GM23338 (cell line): ENCODE data around the gene DOCK2. TPM values are rescaled to one million over a fixed set of nuclear protein-coding genes. Genes with fewer than 3 reads are reported as not detected.

Experiments used
- ATAC-seq: fragments of 200-7000 bp; cut with Tn5 transposase; 3 replicates; pipeline ENCODE4 v1.9.1; 2020
- DNase-seq: peaks from one replicate; pipeline ENCODE4 v3.0.0-alpha.2; 2015; ENCODE audit warnings: low spot score
- H2AFZ ChIP-seq: fragments of 200-600 bp; sonication (generic); 2 replicates; pipeline ENCODE4 v1.8.0; 2016; ENCODE audit warnings: antibody characterized with exemption, mild to moderate bottlenecking, moderate library complexity
- H3F3A ChIP-seq: fragments of 200-600 bp; sonication (generic); replicated peaks from 2 replicates; pipeline ENCODE4 v1.8.0; 2017; ENCODE audit warnings: antibody characterized with exemption, mixed run types, low read depth
- H3K27ac ChIP-seq: fragments of 200-600 bp; sonication (generic); 2 replicates; pipeline ENCODE4 v1.6.1; 2016; ENCODE audit warnings: low read depth
- H3K27me3 ChIP-seq: fragments of 200-600 bp; sonication (generic); 2 replicates; pipeline ENCODE4 v1.8.0; 2016; ENCODE audit warnings: mild to moderate bottlenecking, mixed run types, moderate library complexity; ENCODE audit not compliant: insufficient read depth
- H3K36me3 ChIP-seq: fragments of 200-600 bp; sonication (generic); 2 replicates; pipeline ENCODE4 v1.8.0; 2016; ENCODE audit warnings: mild to moderate bottlenecking; ENCODE audit not compliant: insufficient read depth
- H3K4me1 ChIP-seq: fragments of 200-600 bp; sonication (generic); 2 replicates; pipeline ENCODE4 v1.8.0; 2016; ENCODE audit warnings: mild to moderate bottlenecking, moderate library complexity; ENCODE audit not compliant: insufficient read depth
- H3K4me2 ChIP-seq: fragments of 200-600 bp; sonication (generic); 2 replicates; pipeline ENCODE4 v1.7.1; 2017; ENCODE audit warnings: mixed run types
- H3K4me3 ChIP-seq: fragments of 200-600 bp; sonication (generic); 2 replicates; pipeline ENCODE4 v1.6.1; 2016; ENCODE audit warnings: mixed run types
- H3K79me2 ChIP-seq: fragments of 200-600 bp; sonication (generic); replicated peaks from 2 replicates; pipeline ENCODE4 v1.8.0; 2017; ENCODE audit warnings: mild to moderate bottlenecking; ENCODE audit not compliant: insufficient read depth
- H3K9me2 ChIP-seq: fragments of 200-600 bp; sonication (generic); 2 replicates; pipeline ENCODE4 v1.8.0; 2017; ENCODE audit not compliant: insufficient read depth
- H4K20me1 ChIP-seq: fragments of 200-600 bp; sonication (generic); replicated peaks from 2 replicates; pipeline ENCODE4 v1.8.0; 2017; ENCODE audit warnings: mild to moderate bottlenecking; ENCODE audit not compliant: insufficient read depth
- H3K27ac Mint-ChIP-seq: 2 replicates; pipeline ENCODE4 v1.8.0; 2020; ENCODE audit warnings: inconsistent platforms, mild to moderate bottlenecking, moderate library complexity, mixed read lengths
- H3K27me3 Mint-ChIP-seq: 3 replicates; pipeline ENCODE4 v1.8.0; 2022; ENCODE audit warnings: low read depth, mild to moderate bottlenecking, moderate library complexity, mixed read lengths, inconsistent platforms; ENCODE audit not compliant: insufficient read depth, poor library complexity
- H3K36me3 Mint-ChIP-seq: 3 replicates; pipeline ENCODE4 v1.8.0; 2021; ENCODE audit warnings: low read depth, mild to moderate bottlenecking, inconsistent platforms, moderate library complexity, mixed read lengths
- H3K4me1 Mint-ChIP-seq: 3 replicates; pipeline ENCODE4 v1.8.0; 2020; ENCODE audit warnings: mild to moderate bottlenecking, inconsistent platforms, mixed read lengths
- H3K4me3 Mint-ChIP-seq: 3 replicates; pipeline ENCODE4 v1.8.0; 2021; ENCODE audit warnings: moderate library complexity, mild to moderate bottlenecking, inconsistent platforms, mixed read lengths
- H3K9me3 Mint-ChIP-seq: 3 replicates; pipeline ENCODE4 v1.8.0; 2020; ENCODE audit warnings: moderate library complexity, mild to moderate bottlenecking, inconsistent platforms, mixed read lengths
- CREB1 ChIP-seq: fragments of 250-450 bp; sonication (Bioruptor Pico); IDR thresholded peaks from 2 replicates; pipeline ENCODE4 v1.5.0; 2020; ENCODE audit warnings: low read depth, mild to moderate bottlenecking, moderate library complexity
- EZH2 ChIP-seq: fragments of 200-600 bp; sonication (generic); IDR thresholded peaks from one replicate; pipeline ENCODE4 v1.8.0; 2017; ENCODE audit warnings: antibody characterized with exemption, mild to moderate bottlenecking, low read depth; ENCODE audit not compliant: unreplicated experiment
- EZH2phosphoT487 ChIP-seq: fragments of 200-600 bp; sonication (generic); IDR thresholded peaks from one replicate; pipeline ENCODE4 v1.8.1; 2018; ENCODE audit warnings: antibody characterized with exemption; ENCODE audit not compliant: unreplicated experiment
- JUNB ChIP-seq: IDR thresholded peaks from one replicate; pipeline ENCODE4 v1.6.1; 2016; ENCODE audit warnings: antibody characterized with exemption; ENCODE audit not compliant: unreplicated experiment
- NANOG ChIP-seq: IDR thresholded peaks from 2 replicates; pipeline ENCODE4 v1.6.1; 2016; ENCODE audit warnings: antibody characterized with exemption, borderline replicate concordance
- POLR2AphosphoS5 ChIP-seq: IDR thresholded peaks from 2 replicates; pipeline ENCODE4 v1.6.1; 2016; ENCODE audit warnings: antibody characterized with exemption, low read depth
- STAT1 ChIP-seq: IDR thresholded peaks from one replicate; pipeline ENCODE4 v1.6.1; 2016; ENCODE audit warnings: antibody characterized with exemption; ENCODE audit not compliant: unreplicated experiment
- ZNF114 ChIP-seq: fragments of 250-450 bp; sonication (Bioruptor Pico); IDR thresholded peaks from 2 replicates; pipeline ENCODE4 v1.5.0; 2020; ENCODE audit warnings: mild to moderate bottlenecking, moderate library complexity
- polyA plus RNA-seq: library from polyadenylated mRNA; unstranded; fragments of >200 nt; fragmentation: Nextera tagmentation; extraction: Ambion mirVana; gene quantifications from 2 replicates; pipeline ENCODE4 v1.2.1, GENCODE V29; 2016
- total RNA-seq: library from RNA; depleted of rRNA; stranded (reverse); fragments of >200 nt; shearing (Covaris generic); gene quantifications from 2 replicates; pipeline ENCODE4 v1.2.3, GENCODE V29; 2014
- TF ChIP-seq, protein P1 (sequence below): fragments of 250-450 bp; sonication (Bioruptor Pico); IDR thresholded peaks from 2 replicates; pipeline ENCODE4 v1.5.0; 2020; ENCODE audit warnings: mild to moderate bottlenecking, moderate library complexity
- TF ChIP-seq, protein P2 (sequence below): IDR thresholded peaks from 2 replicates; pipeline ENCODE4 v1.6.1; 2016; ENCODE audit warnings: antibody characterized with exemption
- TF ChIP-seq, protein P3 (sequence below), 2 experiments: fragments of 200-600 bp in 1 of 2; sonication (generic) in 1 of 2; conservative IDR thresholded peaks; 2 replicates each; pipeline versions ENCODE4 v1.5.1 to v1.6.1; 2016 to 2017; ENCODE audit warnings: antibody characterized with exemption in 2 of 2, low read depth in 2 of 2, mild to moderate bottlenecking in 2 of 2, moderate library complexity in 1 of 2
- TF ChIP-seq, protein P4 (sequence below): IDR thresholded peaks from one replicate; pipeline ENCODE4 v1.6.1; 2018; ENCODE audit warnings: antibody characterized with exemption; ENCODE audit not compliant: unreplicated experiment

The DOCK2 gene
- total and polyA plus RNA-seq, 2 experiments from 2014 or later = 3.7 to 9.4 TPM

DNA sequence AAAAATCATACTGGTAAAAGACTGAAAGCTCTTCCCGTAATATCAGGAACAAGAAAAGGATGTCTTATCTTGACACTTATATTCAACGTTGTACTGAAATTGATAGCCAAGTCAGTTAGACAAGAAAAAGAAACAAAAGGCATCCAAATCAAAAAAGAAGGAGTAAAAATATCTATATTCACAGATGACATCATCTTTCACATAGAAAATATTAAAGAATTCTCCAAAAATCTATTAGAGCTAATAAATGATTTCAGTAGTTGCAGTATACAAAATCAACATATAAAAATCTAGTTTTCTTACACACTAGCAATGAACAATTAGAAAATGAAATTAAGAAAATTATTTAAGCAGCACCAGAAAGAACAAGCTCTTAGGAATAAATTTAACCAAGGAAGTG lies 29.2 kb upstream of the DOCK2 start (continued):
- TF ChIP-seq, protein P1, sequence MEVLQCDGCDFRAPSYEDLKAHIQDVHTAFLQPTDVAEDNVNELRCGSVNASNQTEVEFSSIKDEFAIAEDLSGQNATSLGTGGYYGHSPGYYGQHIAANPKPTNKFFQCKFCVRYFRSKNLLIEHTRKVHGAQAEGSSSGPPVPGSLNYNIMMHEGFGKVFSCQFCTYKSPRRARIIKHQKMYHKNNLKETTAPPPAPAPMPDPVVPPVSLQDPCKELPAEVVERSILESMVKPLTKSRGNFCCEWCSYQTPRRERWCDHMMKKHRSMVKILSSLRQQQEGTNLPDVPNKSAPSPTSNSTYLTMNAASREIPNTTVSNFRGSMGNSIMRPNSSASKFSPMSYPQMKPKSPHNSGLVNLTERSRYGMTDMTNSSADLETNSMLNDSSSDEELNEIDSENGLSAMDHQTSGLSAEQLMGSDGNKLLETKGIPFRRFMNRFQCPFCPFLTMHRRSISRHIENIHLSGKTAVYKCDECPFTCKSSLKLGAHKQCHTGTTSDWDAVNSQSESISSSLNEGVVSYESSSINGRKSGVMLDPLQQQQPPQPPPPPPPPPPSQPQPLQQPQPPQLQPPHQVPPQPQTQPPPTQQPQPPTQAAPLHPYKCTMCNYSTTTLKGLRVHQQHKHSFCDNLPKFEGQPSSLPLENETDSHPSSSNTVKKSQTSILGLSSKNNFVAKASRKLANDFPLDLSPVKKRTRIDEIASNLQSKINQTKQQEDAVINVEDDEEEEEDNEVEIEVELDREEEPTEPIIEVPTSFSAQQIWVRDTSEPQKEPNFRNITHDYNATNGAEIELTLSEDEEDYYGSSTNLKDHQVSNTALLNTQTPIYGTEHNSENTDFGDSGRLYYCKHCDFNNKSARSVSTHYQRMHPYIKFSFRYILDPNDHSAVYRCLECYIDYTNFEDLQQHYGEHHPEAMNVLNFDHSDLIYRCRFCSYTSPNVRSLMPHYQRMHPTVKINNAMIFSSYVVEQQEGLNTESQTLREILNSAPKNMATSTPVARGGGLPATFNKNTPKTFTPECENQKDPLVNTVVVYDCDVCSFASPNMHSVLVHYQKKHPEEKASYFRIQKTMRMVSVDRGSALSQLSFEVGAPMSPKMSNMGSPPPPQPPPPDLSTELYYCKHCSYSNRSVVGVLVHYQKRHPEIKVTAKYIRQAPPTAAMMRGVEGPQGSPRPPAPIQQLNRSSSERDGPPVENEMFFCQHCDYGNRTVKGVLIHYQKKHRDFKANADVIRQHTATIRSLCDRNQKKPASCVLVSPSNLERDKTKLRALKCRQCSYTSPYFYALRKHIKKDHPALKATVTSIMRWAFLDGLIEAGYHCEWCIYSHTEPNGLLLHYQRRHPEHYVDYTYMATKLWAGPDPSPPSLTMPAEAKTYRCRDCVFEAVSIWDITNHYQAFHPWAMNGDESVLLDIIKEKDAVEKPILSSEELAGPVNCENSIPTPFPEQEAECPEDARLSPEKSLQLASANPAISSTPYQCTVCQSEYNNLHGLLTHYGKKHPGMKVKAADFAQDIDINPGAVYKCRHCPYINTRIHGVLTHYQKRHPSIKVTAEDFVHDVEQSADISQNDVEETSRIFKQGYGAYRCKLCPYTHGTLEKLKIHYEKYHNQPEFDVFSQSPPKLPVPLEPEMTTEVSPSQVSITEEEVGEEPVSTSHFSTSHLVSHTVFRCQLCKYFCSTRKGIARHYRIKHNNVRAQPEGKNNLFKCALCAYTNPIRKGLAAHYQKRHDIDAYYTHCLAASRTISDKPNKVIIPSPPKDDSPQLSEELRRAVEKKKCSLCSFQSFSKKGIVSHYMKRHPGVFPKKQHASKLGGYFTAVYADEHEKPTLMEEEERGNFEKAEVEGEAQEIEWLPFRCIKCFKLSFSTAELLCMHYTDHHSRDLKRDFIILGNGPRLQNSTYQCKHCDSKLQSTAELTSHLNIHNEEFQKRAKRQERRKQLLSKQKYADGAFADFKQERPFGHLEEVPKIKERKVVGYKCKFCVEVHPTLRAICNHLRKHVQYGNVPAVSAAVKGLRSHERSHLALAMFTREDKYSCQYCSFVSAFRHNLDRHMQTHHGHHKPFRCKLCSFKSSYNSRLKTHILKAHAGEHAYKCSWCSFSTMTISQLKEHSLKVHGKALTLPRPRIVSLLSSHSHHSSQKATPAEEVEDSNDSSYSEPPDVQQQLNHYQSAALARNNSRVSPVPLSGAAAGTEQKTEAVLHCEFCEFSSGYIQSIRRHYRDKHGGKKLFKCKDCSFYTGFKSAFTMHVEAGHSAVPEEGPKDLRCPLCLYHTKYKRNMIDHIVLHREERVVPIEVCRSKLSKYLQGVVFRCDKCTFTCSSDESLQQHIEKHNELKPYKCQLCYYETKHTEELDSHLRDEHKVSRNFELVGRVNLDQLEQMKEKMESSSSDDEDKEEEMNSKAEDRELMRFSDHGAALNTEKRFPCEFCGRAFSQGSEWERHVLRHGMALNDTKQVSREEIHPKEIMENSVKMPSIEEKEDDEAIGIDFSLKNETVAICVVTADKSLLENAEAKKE = no peak
- no peak for TF ChIP-seq JUNB
- TF ChIP-seq, protein P2, sequence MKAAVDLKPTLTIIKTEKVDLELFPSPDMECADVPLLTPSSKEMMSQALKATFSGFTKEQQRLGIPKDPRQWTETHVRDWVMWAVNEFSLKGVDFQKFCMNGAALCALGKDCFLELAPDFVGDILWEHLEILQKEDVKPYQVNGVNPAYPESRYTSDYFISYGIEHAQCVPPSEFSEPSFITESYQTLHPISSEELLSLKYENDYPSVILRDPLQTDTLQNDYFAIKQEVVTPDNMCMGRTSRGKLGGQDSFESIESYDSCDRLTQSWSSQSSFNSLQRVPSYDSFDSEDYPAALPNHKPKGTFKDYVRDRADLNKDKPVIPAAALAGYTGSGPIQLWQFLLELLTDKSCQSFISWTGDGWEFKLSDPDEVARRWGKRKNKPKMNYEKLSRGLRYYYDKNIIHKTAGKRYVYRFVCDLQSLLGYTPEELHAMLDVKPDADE = no peak
- TF ChIP-seq, protein P3, sequence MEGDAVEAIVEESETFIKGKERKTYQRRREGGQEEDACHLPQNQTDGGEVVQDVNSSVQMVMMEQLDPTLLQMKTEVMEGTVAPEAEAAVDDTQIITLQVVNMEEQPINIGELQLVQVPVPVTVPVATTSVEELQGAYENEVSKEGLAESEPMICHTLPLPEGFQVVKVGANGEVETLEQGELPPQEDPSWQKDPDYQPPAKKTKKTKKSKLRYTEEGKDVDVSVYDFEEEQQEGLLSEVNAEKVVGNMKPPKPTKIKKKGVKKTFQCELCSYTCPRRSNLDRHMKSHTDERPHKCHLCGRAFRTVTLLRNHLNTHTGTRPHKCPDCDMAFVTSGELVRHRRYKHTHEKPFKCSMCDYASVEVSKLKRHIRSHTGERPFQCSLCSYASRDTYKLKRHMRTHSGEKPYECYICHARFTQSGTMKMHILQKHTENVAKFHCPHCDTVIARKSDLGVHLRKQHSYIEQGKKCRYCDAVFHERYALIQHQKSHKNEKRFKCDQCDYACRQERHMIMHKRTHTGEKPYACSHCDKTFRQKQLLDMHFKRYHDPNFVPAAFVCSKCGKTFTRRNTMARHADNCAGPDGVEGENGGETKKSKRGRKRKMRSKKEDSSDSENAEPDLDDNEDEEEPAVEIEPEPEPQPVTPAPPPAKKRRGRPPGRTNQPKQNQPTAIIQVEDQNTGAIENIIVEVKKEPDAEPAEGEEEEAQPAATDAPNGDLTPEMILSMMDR (conservative IDR thresholded peaks at IDR 0.05; ENCODE audit: low read depth in 2 of 2) = no peak
- TF ChIP-seq NANOG = no peak

DNA sequence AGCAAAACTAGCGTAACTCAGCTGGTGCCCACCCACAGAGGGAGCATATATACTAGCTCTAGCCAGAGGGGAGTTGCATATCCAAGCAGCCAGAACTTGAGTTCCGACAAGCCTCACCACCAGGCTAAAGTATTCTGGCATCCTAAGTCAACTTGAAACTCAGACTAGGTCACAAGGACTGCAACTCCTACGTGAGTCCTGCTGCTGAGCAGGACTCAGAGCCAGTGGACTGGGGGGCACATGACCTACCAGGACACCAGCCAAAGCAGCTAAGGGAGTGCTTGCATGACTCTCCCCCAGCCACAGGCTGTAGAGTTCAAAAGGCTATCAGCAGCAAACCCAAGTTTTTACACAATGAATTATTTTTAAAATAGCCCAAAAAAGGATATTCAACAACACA lies 27.4 kb upstream of the DOCK2 start:
- no peak overlapping the region for H3K27ac Mint-ChIP-seq
- H3K4me3 Mint-ChIP-seq = no peak overlapping the region
- Histone ChIP-seq H4K20me1 (no peaks in the 10 kb centered on the region), H3K9me2 (no peaks in the 10 kb centered on the region), H2AFZ (no peak overlapping the region), H3F3A (no peaks in the 10 kb centered on the region), H3K27ac (no peak overlapping the region), H3K4me3 (no peak overlapping the region), H3K4me1 (no peaks in the 10 kb centered on the region), H3K36me3 (no peaks in the 10 kb centered on the region), H3K79me2 (no peaks in the 10 kb centered on the region), H3K4me2 (no peak overlapping the region), H3K27me3 (no peaks in the 10 kb centered on the region)
- peaks cover 2% of the 10 kb centered on the region for H3K27me3 Mint-ChIP-seq
- peak; percentile 7 for DNase-seq
- H3K4me1 Mint-ChIP-seq = no peaks in the 10 kb centered on the region
- no peaks in the 10 kb centered on the region; the same call in 2 of the 3 replicates for H3K36me3 Mint-ChIP-seq
- no peak for ATAC-seq
- H3K9me3 Mint-ChIP-seq = peaks cover 12% of the 10 kb centered on the region; the same call in 2 of the 3 replicates
- TF ChIP-seq EZH2phosphoT487 (no peak), POLR2AphosphoS5 (no peak), STAT1 (no peak), NANOG (no peak), ZNF114 (CRISPR knock-in tag) (no peak), EZH2 (no peak), CREB1 (no peak)
- TF ChIP-seq, protein P2 = no peak
- TF ChIP-seq, protein P4, sequence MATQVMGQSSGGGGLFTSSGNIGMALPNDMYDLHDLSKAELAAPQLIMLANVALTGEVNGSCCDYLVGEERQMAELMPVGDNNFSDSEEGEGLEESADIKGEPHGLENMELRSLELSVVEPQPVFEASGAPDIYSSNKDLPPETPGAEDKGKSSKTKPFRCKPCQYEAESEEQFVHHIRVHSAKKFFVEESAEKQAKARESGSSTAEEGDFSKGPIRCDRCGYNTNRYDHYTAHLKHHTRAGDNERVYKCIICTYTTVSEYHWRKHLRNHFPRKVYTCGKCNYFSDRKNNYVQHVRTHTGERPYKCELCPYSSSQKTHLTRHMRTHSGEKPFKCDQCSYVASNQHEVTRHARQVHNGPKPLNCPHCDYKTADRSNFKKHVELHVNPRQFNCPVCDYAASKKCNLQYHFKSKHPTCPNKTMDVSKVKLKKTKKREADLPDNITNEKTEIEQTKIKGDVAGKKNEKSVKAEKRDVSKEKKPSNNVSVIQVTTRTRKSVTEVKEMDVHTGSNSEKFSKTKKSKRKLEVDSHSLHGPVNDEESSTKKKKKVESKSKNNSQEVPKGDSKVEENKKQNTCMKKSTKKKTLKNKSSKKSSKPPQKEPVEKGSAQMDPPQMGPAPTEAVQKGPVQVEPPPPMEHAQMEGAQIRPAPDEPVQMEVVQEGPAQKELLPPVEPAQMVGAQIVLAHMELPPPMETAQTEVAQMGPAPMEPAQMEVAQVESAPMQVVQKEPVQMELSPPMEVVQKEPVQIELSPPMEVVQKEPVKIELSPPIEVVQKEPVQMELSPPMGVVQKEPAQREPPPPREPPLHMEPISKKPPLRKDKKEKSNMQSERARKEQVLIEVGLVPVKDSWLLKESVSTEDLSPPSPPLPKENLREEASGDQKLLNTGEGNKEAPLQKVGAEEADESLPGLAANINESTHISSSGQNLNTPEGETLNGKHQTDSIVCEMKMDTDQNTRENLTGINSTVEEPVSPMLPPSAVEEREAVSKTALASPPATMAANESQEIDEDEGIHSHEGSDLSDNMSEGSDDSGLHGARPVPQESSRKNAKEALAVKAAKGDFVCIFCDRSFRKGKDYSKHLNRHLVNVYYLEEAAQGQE = no peak
